Body of pancreas (tissue), 4 donors: ENCODE data around the gene PXDN. TPM values are rescaled to one million over a fixed set of nuclear protein-coding genes. Genes with fewer than 3 reads are reported as not detected.

ENCODE experiments used
- ATAC-seq: fragments of 150-250 bp; one replicate; pipeline ENCODE4 v1.9.1; 2016
- DNase-seq, 4 donors: peaks; one replicate each; pipeline ENCODE4 v3.0.0-alpha.2; 2019
- H3K27ac ChIP-seq, 4 donors: fragments of 200-600 bp; sonication (generic); 1 replicate in 3 of 4; 2 replicates in 1 of 4; pipeline versions ENCODE4 v1.5.1 to v1.6.1; 2016 to 2019; ENCODE audit warnings: mild to moderate bottlenecking in 1 of 4, mixed read lengths in 1 of 4, moderate library complexity in 1 of 4
- H3K27me3 ChIP-seq, 2 donors: fragments of 200-600 bp; sonication (generic); one replicate each; pipeline ENCODE4 v1.6.0; 2016; ENCODE audit warnings: mild to moderate bottlenecking in 1 of 2
- H3K36me3 ChIP-seq, 2 donors: fragments of 200-600 bp; sonication (generic); replicated peaks in 1 of 2; 2 replicates each; pipeline ENCODE4 v1.5.1; 2016; ENCODE audit warnings: low read depth in 2 of 2; ENCODE audit not compliant: insufficient read depth in 1 of 2
- H3K4me1 ChIP-seq: fragments of 200-600 bp; sonication (generic); one replicate; pipeline ENCODE4 v1.6.0; 2016
- H3K4me3 ChIP-seq, 2 donors: fragments of 200-600 bp; sonication (generic); 1 replicate in 1 of 2; 2 replicates in 1 of 2; pipeline ENCODE4 v1.5.1; 2016 to 2019
- H3K9me3 ChIP-seq, 3 donors: fragments of 200-600 bp; sonication (generic); 1 replicate in 2 of 3; 2 replicates in 1 of 3; pipeline ENCODE4 v1.5.1; 2016
- CTCF ChIP-seq, 7 experiments: fragments of 450-650 bp in 4 of 7; fragments of 200-600 bp in 3 of 7; sonication (generic) in 3 of 7; IDR thresholded peaks; one replicate each; pipeline ENCODE4 v1.5.1; 2016 to 2019; ENCODE audit warnings: antibody characterized with exemption in 7 of 7
- POLR2A ChIP-seq, 3 donors: fragments of 450-650 bp; IDR thresholded peaks; one replicate each; pipeline ENCODE4 v1.6.1; 2016; ENCODE audit warnings: antibody characterized with exemption in 3 of 3, mild to moderate bottlenecking in 2 of 3
- WGBS, 2 donors: methylation state at CpG; one replicate each; pipeline ENCODE4 v1.1.5; 2017; 5-methylcytosine and 5-hydroxymethylcytosine counted together
- intact Hi-C: fragments of 100-400 bp; cut with DNase I; formaldehyde crosslinking; loops from one replicate; pipeline ENCODE4 v1.15.1; 2023
- total RNA-seq, 2 donors: library from RNA; depleted of rRNA; stranded (reverse); fragments of >200 nt; gene quantifications; one replicate each; pipeline ENCODE4 v1.1.0, GENCODE V29; 2016

The PXDN gene
- total RNA-seq, 2 donors from 2014 or later, result 7.0 to 41.9 TPM

GRCh38 chr2:1627628-1628381 is 116.5 kb downstream of the PXDN start:
- H3K27me3 ChIP-seq, result no peaks in the 10 kb centered on the region
- WGBS, 2 donors, result 71 to 74% methylated on average over 9 of the region's 9 CpGs
- intact Hi-C loops, result no loop called here
- DNase-seq (no peak), ATAC-seq (no peak)
- peaks cover 0 to 6% (median 0%) of the 10 kb centered on the region in 3 donors for H3K9me3 ChIP-seq
- H3K27ac ChIP-seq, result no peak overlapping the region
- TF ChIP-seq POLR2A (IDR thresholded peaks at IDR 0.05), result no peak
- TF ChIP-seq CTCF (IDR thresholded peaks at IDR 0.05), result no peak
- H3K36me3 ChIP-seq, result no peaks in the 10 kb centered on the region
- no peaks in the 10 kb centered on the region for H3K4me1 ChIP-seq
- H3K4me3 ChIP-seq, result no peak overlapping the region

GRCh38 chr2:1626271-1626681 is 118.0 kb downstream of the PXDN start:
- ATAC-seq, result no peak
- no peak overlapping the region for H3K4me3 ChIP-seq
- TF ChIP-seq CTCF (IDR thresholded peaks at IDR 0.05) (no peak), POLR2A (IDR thresholded peaks at IDR 0.05) (no peak)
- H3K4me1 ChIP-seq, result no peaks in the 10 kb centered on the region
- no peaks in the 10 kb centered on the region for H3K27me3 ChIP-seq
- H3K9me3 ChIP-seq, result peaks cover 0 to 6% (median 0%) of the 10 kb centered on the region in 3 donors
- H3K36me3 ChIP-seq, result no peaks in the 10 kb centered on the region
- WGBS, 2 donors, result 76 to 80% methylated on average over 8 of the region's 8 CpGs
- H3K27ac ChIP-seq, result no peak overlapping the region
- intact Hi-C loops, result no loop called here
- DNase-seq, result no peak

- no peaks in the 10 kb centered on the region for H3K4me1 ChIP-seq
- DNase-seq, result no peak
- H3K36me3 ChIP-seq, result no peaks in the 10 kb centered on the region
- H3K9me3 ChIP-seq, result peaks cover 0 to 6% (median 0%) of the 10 kb centered on the region in 3 donors
- H3K4me3 ChIP-seq, result no peak overlapping the region
- H3K27me3 ChIP-seq, result no peaks in the 10 kb centered on the region
- ATAC-seq, result no peak
- WGBS, 2 donors, result 50 to 54% methylated on average over 20 of the region's 20 CpGs
- no peak for TF ChIP-seq CTCF (IDR thresholded peaks at IDR 0.05)
- no peak for TF ChIP-seq POLR2A (IDR thresholded peaks at IDR 0.05)
- intact Hi-C loops, result no loop called here
- H3K27ac ChIP-seq, result no peak overlapping the region
Measured at GRCh38 chr2:1625281-1626001, 118.9 kb downstream of the PXDN start.

- no peaks in the 10 kb centered on the region for H3K27me3 ChIP-seq
- TF ChIP-seq CTCF (IDR thresholded peaks at IDR 0.05) (no peak), POLR2A (IDR thresholded peaks at IDR 0.05) (no peak)
- 76 to 79% methylated on average over 16 of the region's 16 CpGs for WGBS, 2 donors
- DNase-seq, result no peak
- ATAC-seq, result no peak
- H3K9me3 ChIP-seq, result no peaks in the 10 kb centered on the region
- no peaks in the 10 kb centered on the region for H3K4me1 ChIP-seq
- intact Hi-C loops, result no loop called here
- no peak overlapping the region for H3K27ac ChIP-seq
- no peak overlapping the region for H3K4me3 ChIP-seq
- H3K36me3 ChIP-seq, result no peaks in the 10 kb centered on the region
Measured at GRCh38 chr2:1623906-1624445, 120.3 kb downstream of the PXDN start.
